K562 (cell line): Measurements from ENCODE around the gene EFCAB12. TPM values are rescaled to one million over a fixed set of nuclear protein-coding genes. Genes with fewer than 3 reads are reported as not detected.
A peak's percentile ranks its signal among the peaks of the same experiment; 100 is the strongest.

Source experiments
- ATAC-seq: fragments of 200-7000 bp; cut with Tn5 transposase; 3 replicates; pipeline ENCODE4 v1.9.1; 2020; ENCODE audit warnings: moderate library complexity
- BruUV-seq: library from RNA; stranded (reverse); fragments of 400-500 nt; replicated peaks from 2 replicates; lab custom pipeline; 2021; lab: Mats Ljungman, UMichigan
- CTCF ChIA-PET: fragments of 300-600 bp; formaldehyde crosslinking; extraction: SDS; loops from one replicate; lab custom pipeline; 2021; ENCODE audit warnings: low intra/inter-chr PET ratio; lab: Yijun Ruan, JAX
- POLR2A ChIA-PET: fragments of 300-600, 350-650 bp; sonication (Branson Sonifier 250); formaldehyde crosslinking; extraction: SDS; loops from one replicate; lab custom pipeline; 2021; ENCODE audit warnings: antibody characterized with exemption, inconsistent platforms; lab: Yijun Ruan, JAX
- DNase-seq, 4 experiments: peaks; one replicate each; pipeline versions ENCODE4 v3.0.0 to v3.0.0-alpha.2; 2011 to 2018; ENCODE audit warnings: low spot score in 3 of 4, mixed read lengths in 3 of 4; ENCODE audit errors: extremely low read depth in 1 of 4
- FAIRE-seq: peaks from 2 replicates; lab custom pipeline; 2011; peaks lifted over from hg19 to GRCh38; lab: Jason Lieb, UNC
- H2AFZ ChIP-seq: 2 replicates; pipeline ENCODE4 v1.6.0; 2011; ENCODE audit warnings: low read depth, low read length, control low read depth, inconsistent platforms
- H3K27ac ChIP-seq: fragments of 200-600 bp; 3 replicates; pipeline ENCODE4 v1.8.0; 2011; ENCODE audit warnings: low read depth, mild to moderate bottlenecking, control low read depth, inconsistent platforms, low read length, moderate library complexity, mixed read lengths; ENCODE audit errors: extremely low read depth
- H3K27me3 ChIP-seq, 2 experiments: fragments of 300-600 bp in 1 of 2; 2 replicates in 1 of 2; 3 replicates in 1 of 2; pipeline versions ENCODE4 v1.6.0 to v1.8.0; 2011; ENCODE audit warnings: inconsistent platforms in 2 of 2, low read length in 2 of 2, mild to moderate bottlenecking in 1 of 2, mixed read lengths in 1 of 2, moderate library complexity in 1 of 2; ENCODE audit not compliant: control insufficient read depth in 2 of 2, insufficient read depth in 2 of 2
- H3K36me3 ChIP-seq: fragments of 300-600 bp; 3 replicates; pipeline ENCODE4 v1.8.0; 2011; ENCODE audit warnings: mild to moderate bottlenecking, low read length, inconsistent platforms; ENCODE audit not compliant: control insufficient read depth, insufficient read depth
- H3K4me1 ChIP-seq, 2 experiments: fragments of 200-600 bp in 1 of 2; replicated peaks in 1 of 2; 2 replicates in 1 of 2; 3 replicates in 1 of 2; pipeline versions ENCODE4 v1.5.1 to v1.8.0; 2011; ENCODE audit warnings: inconsistent platforms in 2 of 2, low read length in 2 of 2, mild to moderate bottlenecking in 1 of 2, mixed read lengths in 1 of 2, moderate library complexity in 1 of 2; ENCODE audit not compliant: control insufficient read depth in 2 of 2, insufficient read depth in 2 of 2
- H3K4me2 ChIP-seq: 2 replicates; pipeline ENCODE4 v1.6.1; 2011; ENCODE audit warnings: low read length, control low read depth, inconsistent platforms, mixed read lengths; ENCODE audit not compliant: insufficient read depth
- H3K4me3 ChIP-seq: fragments of 200-600 bp; sonication (generic), shearing (Covaris generic); 2 replicates; pipeline ENCODE4 v1.5.1; 2016; ENCODE audit warnings: control low read depth, inconsistent platforms
- H3K79me2 ChIP-seq: fragments of 200-600 bp; 3 replicates; pipeline ENCODE4 v1.8.0; 2011; ENCODE audit warnings: low read length, inconsistent platforms; ENCODE audit not compliant: control insufficient read depth, insufficient read depth
- H3K9ac ChIP-seq, 2 experiments: 2 replicates each; pipeline versions ENCODE4 v1.6.0 to v1.6.1; 2011; ENCODE audit warnings: low read depth in 2 of 2, low read length in 2 of 2, control low read depth in 1 of 2, inconsistent platforms in 1 of 2, mild to moderate bottlenecking in 1 of 2, mixed read lengths in 1 of 2; ENCODE audit not compliant: insufficient read depth in 1 of 2
- H3K9me1 ChIP-seq: one replicate; pipeline ENCODE4 v1.6.0; 2011; ENCODE audit warnings: inconsistent platforms, mild to moderate bottlenecking, low read length, moderate library complexity; ENCODE audit not compliant: control insufficient read depth, insufficient read depth
- H3K9me3 ChIP-seq: replicated peaks from 2 replicates; pipeline ENCODE4 v1.5.1; 2011; ENCODE audit warnings: low read depth, low read length, inconsistent platforms; ENCODE audit not compliant: control insufficient read depth, insufficient read depth
- H4K20me1 ChIP-seq: replicated peaks from 2 replicates; pipeline ENCODE4 v1.6.1; 2011; ENCODE audit warnings: low read length, inconsistent platforms, mixed read lengths; ENCODE audit not compliant: control insufficient read depth, insufficient read depth
- NFYB ChIP-seq: IDR thresholded peaks from 2 replicates; pipeline ENCODE4 v1.6.1; 2011; ENCODE audit warnings: mild to moderate bottlenecking, moderate library complexity; ENCODE audit not compliant: insufficient read length; ENCODE audit errors: extremely low read depth
- PHF21A ChIP-seq: fragments of 450-650 bp; IDR thresholded peaks from 2 replicates; pipeline ENCODE4 v1.6.1; 2017; ENCODE audit warnings: low read depth, borderline replicate concordance
- RBM39 ChIP-seq: fragments of 200-400 bp; formaldehyde crosslinking; optimal IDR thresholded peaks from 2 replicates; pipeline ENCODE3; 2018; ENCODE audit warnings: low read depth, low read length
- REST ChIP-seq, 2 experiments: fragments of 450-650 bp; formaldehyde crosslinking in 1 of 2; IDR thresholded peaks; 2 replicates each; pipeline versions ENCODE4 v1.4.0 to v1.6.1; 2014 to 2020; ENCODE audit warnings: mild to moderate bottlenecking in 2 of 2, borderline replicate concordance in 1 of 2, low read depth in 1 of 2
- SIN3A ChIP-seq, 2 experiments: fragments of 150-350 bp in 1 of 2; IDR thresholded peaks; 2 replicates each; pipeline ENCODE4 v1.6.1; 2011 to 2016; ENCODE audit warnings: borderline replicate concordance in 2 of 2, low read depth in 2 of 2, low read length in 2 of 2, mild to moderate bottlenecking in 2 of 2, moderate library complexity in 2 of 2; ENCODE audit not compliant: control insufficient read depth in 1 of 2
- SRF ChIP-seq, 2 experiments: fragments of 250-450, 450-650 bp in 1 of 2; sonication (Bioruptor Pico) in 1 of 2; sonication (generic) in 1 of 2; formaldehyde crosslinking; IDR thresholded peaks; 2 replicates each; pipeline versions ENCODE4 v1.5.0 to v1.5.1; 2020 to 2022; ENCODE audit warnings: mild to moderate bottlenecking in 1 of 2, missing genetic modification reagents in 1 of 2
- STAG1 ChIP-seq: sonication (generic); formaldehyde crosslinking; IDR thresholded peaks from 2 replicates; pipeline ENCODE4 v1.5.0; 2020; ENCODE audit warnings: missing genetic modification reagents, borderline replicate concordance
- ZNF232 ChIP-seq: sonication (generic); formaldehyde crosslinking; IDR thresholded peaks from 2 replicates; pipeline ENCODE4 v1.8.0; 2022; ENCODE audit warnings: mild to moderate bottlenecking, missing genetic modification reagents
- ZNF717 ChIP-seq: fragments of 250-450 bp; sonication (Bioruptor Pico); IDR thresholded peaks from 2 replicates; pipeline ENCODE4 v1.5.0; 2021
- WGBS: fragments of 100-300 bp; shearing (Covaris generic); methylation state at CpG from one replicate; pipeline ENCODE4 v1.1.6; 2016; ENCODE audit warnings: low coverage, mixed read lengths; ENCODE audit not compliant: insufficient coverage; ENCODE audit errors: missing lambda C conversion rate; 5-methylcytosine and 5-hydroxymethylcytosine counted together
- in situ Hi-C: fragments of 300-500 bp; cut with MboI; formaldehyde crosslinking; loops from 4 replicates; pipeline ENCODE4 v1.15.0; 2018; ENCODE audit warnings: inconsistent platforms, mixed read lengths
- intact Hi-C: fragments of 100-400 bp; cut with micrococcal nuclease; formaldehyde crosslinking; loops from 2 replicates; pipeline ENCODE4 v1.14.2; 2022
- polyA plus RNA-seq, 8 experiments: library from polyadenylated mRNA; depleted of rRNA in 4 of 8; stranded (reverse) in 5 of 8; unstranded in 3 of 8; fragments of >200 nt; fragmentation: Nextera tagmentation in 2 of 8; fragmentation: Illumina TruSeq in 1 of 8; extraction: Ambion mirVana in 2 of 8; extraction: Trizol in 1 of 8; gene quantifications; 2 replicates each; pipeline versions ENCODE4 v1.2.1 to v1.2.3, GENCODE V29; 2011 to 2014; ENCODE audit warnings: inconsistent platforms in 1 of 8, missing spikeins in 1 of 8
- total RNA-seq, 7 experiments: library from RNA; depleted of rRNA in 6 of 7; stranded (reverse); fragments of >200 nt in 6 of 7; fragmentation: Illumina TruSeq in 2 of 7; extraction: Trizol in 2 of 7; gene quantifications; 2 replicates each; pipeline versions ENCODE4 v1.2.1 to v1.2.3, GENCODE V29; 2011 to 2021; ENCODE audit warnings: low replicate concordance in 1 of 7
- TF ChIP-seq, protein P1 (sequence below): fragments of 450-650 bp; IDR thresholded peaks from 2 replicates; pipeline ENCODE4 v1.6.1; 2016

Gene EFCAB12
- total and polyA plus RNA-seq, 9 of the 15 experiments (the other 6 are each of a cell fraction or from before 2014, with no cell fraction given): 0.08 to 0.95 (median 0.56) TPM; not detected in 1

GRCh38 chr3:129383292-129383860 lies 45.1 kb downstream of the EFCAB12 start:
- 24% methylated on average over 4 of the region's 6 CpGs for WGBS
- Histone ChIP-seq H3K9me3 (no peaks in the 10 kb centered on the region), H3K36me3 (peaks cover 16% of the 10 kb centered on the region; the same call in 1 of the 3 replicates), H3K4me2 (no peak overlapping the region), H3K9ac (no peak overlapping the region), H3K27me3 (no peaks in the 10 kb centered on the region), H4K20me1 (no peaks in the 10 kb centered on the region), H3K79me2 (no peaks in the 10 kb centered on the region), H2AFZ (no peak overlapping the region), H3K4me1 (peaks cover 0 to 2% of the 10 kb centered on the region in 2 experiments; a peak in 3 of 5 replicates), H3K27ac (no peak overlapping the region), H3K9me1 (no peaks in the 10 kb centered on the region), H3K4me3 (no peak overlapping the region)
- ChIA-PET POLR2A (interaction anchor here (0.6 to 1.2 kb wide), 4 partner anchors 31 to 571 kb away, joined by 3 to 6 read pairs (median 3); no protein-coding TSS in a partner anchor), CTCF (interaction anchor here (0.5 to 0.6 kb wide), 3 partner anchors 108 to 442 kb away, joined by 3 read pairs; no protein-coding TSS in a partner anchor)
- intact Hi-C loops (loop anchor here (2.0 to 10.0 kb wide), 5 partner anchors 54 to 551 kb away; partner anchors contain the start of genes MBD4 and PLXND1), in situ Hi-C loops (loop anchor here (25.0 kb wide), 1 partner anchor 429 kb away; no protein-coding TSS in a partner anchor)
- DNase-seq: peak; percentile 66 to 76 (median 70)
- BruUV-seq: no TSS peak
- FAIRE-seq: peak; percentile 87
- peak; percentile 96 for ATAC-seq
- TF ChIP-seq ZNF717 (no peak), REST (IDR thresholded peaks at IDR 0.05; ENCODE audit: borderline replicate concordance) (peak; percentile 62; the same call in 1 of the 2 replicates), REST (CRISPR knock-in tag; IDR thresholded peaks at IDR 0.05; ENCODE audit: low read depth) (no peak), NFYB (no peak), PHF21A (no peak), RBM39 (no peak), STAG1 (CRISPR knock-in tag) (peak; percentile 82), ZNF232 (no peak), SIN3A (IDR thresholded peaks at IDR 0.05; ENCODE audit: borderline replicate concordance in 2 of 2, control insufficient read depth in 1 of 2, low read depth in 2 of 2, low read length in 2 of 2) (no peak), SRF (CRISPR knock-in tag; IDR thresholded peaks at IDR 0.05) (peak in 1 of 2 experiments; percentile 26; a peak in 1 of 4 replicates)
- TF ChIP-seq, protein P1, sequence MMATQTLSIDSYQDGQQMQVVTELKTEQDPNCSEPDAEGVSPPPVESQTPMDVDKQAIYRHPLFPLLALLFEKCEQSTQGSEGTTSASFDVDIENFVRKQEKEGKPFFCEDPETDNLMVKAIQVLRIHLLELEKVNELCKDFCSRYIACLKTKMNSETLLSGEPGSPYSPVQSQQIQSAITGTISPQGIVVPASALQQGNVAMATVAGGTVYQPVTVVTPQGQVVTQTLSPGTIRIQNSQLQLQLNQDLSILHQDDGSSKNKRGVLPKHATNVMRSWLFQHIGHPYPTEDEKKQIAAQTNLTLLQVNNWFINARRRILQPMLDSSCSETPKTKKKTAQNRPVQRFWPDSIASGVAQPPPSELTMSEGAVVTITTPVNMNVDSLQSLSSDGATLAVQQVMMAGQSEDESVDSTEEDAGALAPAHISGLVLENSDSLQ: peak; percentile 10; the same call in 1 of the 2 replicates
